ENCODE measurements around the gene BTBD8.

BTBD8 gene

GRCh38 chr1:92080128-92080985 lies at the start of gene BTBD8:
TSS of gene BTBD8 (plus strand) at chr1:92080345. CDS start at chr1:92080572, 227 bp downstream.
- Histone ChIP-seq H3K27me3 (replicated peaks; ENCODE audit: control insufficient read depth, insufficient read depth, low read length) (no peaks in the 10 kb centered on the region), H3K4me3 (replicated peaks; ENCODE audit: low read depth, low read length) (peak within 1 kb of the TSS; percentile 70), H3K36me3 (ENCODE audit: control insufficient read depth, insufficient read depth, low read length) (no peaks in the 10 kb centered on the region)
- peak; percentile 68 for DNase-seq (ENCODE audit: extremely low read depth, insufficient read length)
- TF ChIP-seq CTCF (IDR thresholded peaks at IDR 0.05; ENCODE audit: insufficient read depth, low read length, poor library complexity, severe bottlenecking): peak; percentile 6

GRCh38 chr1:92030656-92031107 lies 49.5 kb upstream of the BTBD8 start:
- Histone ChIP-seq H3K4me3 (replicated peaks; ENCODE audit: low read depth, low read length) (no peak overlapping the region), H3K27me3 (replicated peaks; ENCODE audit: control insufficient read depth, insufficient read depth, low read length) (peaks cover 2% of the 10 kb centered on the region), H3K36me3 (ENCODE audit: control insufficient read depth, insufficient read depth, low read length) (no peaks in the 10 kb centered on the region)
- DNase-seq (ENCODE audit: extremely low read depth, insufficient read length): no peak
- TF ChIP-seq CTCF (IDR thresholded peaks at IDR 0.05; ENCODE audit: insufficient read depth, low read length, poor library complexity, severe bottlenecking): no peak

DNA sequence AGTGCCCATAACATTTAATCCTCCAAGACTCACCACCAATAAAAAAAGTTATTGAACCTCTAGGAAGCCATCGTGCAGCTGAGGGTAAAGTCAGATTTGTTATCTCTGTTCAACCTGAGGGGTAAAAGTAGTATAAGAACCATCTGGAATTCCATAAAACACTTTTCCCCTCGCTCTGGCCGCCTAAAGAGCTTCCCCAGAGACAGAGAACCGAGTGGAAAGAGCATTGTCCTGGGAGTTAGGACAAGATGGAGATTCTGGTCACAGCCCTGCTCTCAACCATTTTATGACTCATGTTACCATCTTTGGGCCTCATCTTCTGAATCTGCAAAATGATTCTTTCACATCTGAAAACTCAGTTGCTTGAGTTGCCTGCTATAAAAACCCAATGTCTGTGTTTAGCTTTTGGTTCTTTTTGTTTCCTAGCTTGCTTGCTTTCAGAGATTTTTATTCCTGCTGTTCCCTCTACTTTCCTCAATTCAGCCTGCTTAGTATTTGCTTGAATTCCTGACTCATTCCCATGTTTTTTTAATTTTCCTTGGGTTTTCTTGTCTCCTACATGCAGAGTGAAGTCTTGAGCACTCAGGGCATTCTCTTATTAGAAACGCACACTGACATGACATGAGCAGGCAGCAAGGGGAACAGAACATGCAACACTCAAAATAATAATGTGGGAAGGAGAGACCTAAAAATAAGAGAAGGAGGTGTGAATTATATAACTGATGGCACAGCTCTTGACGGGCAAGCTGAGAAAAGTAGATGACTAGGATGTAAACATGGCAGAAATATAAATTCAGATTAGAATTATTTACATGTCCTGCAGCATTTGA lies 48.6 kb upstream of the BTBD8 start:
- H3K36me3 ChIP-seq (ENCODE audit: control insufficient read depth, insufficient read depth, low read length): no peaks in the 10 kb centered on the region
- no peak for DNase-seq (ENCODE audit: extremely low read depth, insufficient read length)
- H3K27me3 ChIP-seq (replicated peaks; ENCODE audit: control insufficient read depth, insufficient read depth, low read length): peaks cover 2% of the 10 kb centered on the region
- TF ChIP-seq CTCF (IDR thresholded peaks at IDR 0.05; ENCODE audit: insufficient read depth, low read length, poor library complexity, severe bottlenecking): no peak
- no peak overlapping the region for H3K4me3 ChIP-seq (replicated peaks; ENCODE audit: low read depth, low read length)

DNA sequence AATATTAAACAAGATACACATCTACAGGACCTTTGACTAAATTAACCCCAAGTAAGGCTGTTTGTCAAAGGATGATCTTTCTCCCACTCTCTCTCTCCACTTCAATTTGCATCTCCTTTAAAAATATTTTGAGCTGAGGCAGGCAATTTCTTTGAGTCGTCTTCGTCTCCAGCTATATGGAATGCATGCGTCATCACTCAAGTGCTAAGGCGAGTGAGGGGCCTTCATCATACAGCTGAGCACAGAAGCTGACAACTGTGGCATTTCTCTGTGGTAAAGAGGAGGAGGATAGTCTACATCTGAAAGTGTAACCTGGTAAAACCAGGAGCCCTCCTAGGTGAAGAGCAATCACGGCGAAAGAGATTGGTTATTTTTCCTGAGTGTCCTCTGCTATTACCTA lies 42.7 kb upstream of the BTBD8 start:
- TF ChIP-seq CTCF (IDR thresholded peaks at IDR 0.05; ENCODE audit: insufficient read depth, low read length, poor library complexity, severe bottlenecking): no peak
- no peak overlapping the region for H3K4me3 ChIP-seq (replicated peaks; ENCODE audit: low read depth, low read length)
- no peaks in the 10 kb centered on the region for H3K36me3 ChIP-seq (ENCODE audit: control insufficient read depth, insufficient read depth, low read length)
- H3K27me3 ChIP-seq (replicated peaks; ENCODE audit: control insufficient read depth, insufficient read depth, low read length): no peaks in the 10 kb centered on the region
- DNase-seq (ENCODE audit: extremely low read depth, insufficient read length): no peak

- Histone ChIP-seq H3K27me3 (replicated peaks; ENCODE audit: control insufficient read depth, insufficient read depth, low read length) (no peaks in the 10 kb centered on the region), H3K36me3 (ENCODE audit: control insufficient read depth, insufficient read depth, low read length) (no peaks in the 10 kb centered on the region), H3K4me3 (replicated peaks; ENCODE audit: low read depth, low read length) (no peak overlapping the region)
- DNase-seq (ENCODE audit: extremely low read depth, insufficient read length): no peak
- TF ChIP-seq CTCF (IDR thresholded peaks at IDR 0.05; ENCODE audit: insufficient read depth, low read length, poor library complexity, severe bottlenecking): no peak
Observed at GRCh38 chr1:92038695-92039346, 41.3 kb upstream of the BTBD8 start.
